Duodenal mucosa (tissue), 2 donors: ENCODE data around the gene EP400.
"Not testable (repeated sequence)": the region's sequence is repeated elsewhere in the genome, so short reads cannot be mapped to it uniquely, and the experiment has no call there.

Experiments
- H3K27ac ChIP-seq: one replicate; pipeline ENCODE4 v1.7.0; 2013; ENCODE audit warnings: low read depth, low read length
- H3K27me3 ChIP-seq, 2 donors: one replicate each; pipeline ENCODE4 v1.7.0; 2013; ENCODE audit warnings: low read length in 2 of 2, control low read depth in 1 of 2; ENCODE audit not compliant: insufficient read depth in 2 of 2, control insufficient read depth in 1 of 2
- H3K36me3 ChIP-seq, 2 donors: one replicate each; pipeline ENCODE4 v1.7.0; 2013; ENCODE audit warnings: low read length in 2 of 2, control low read depth in 1 of 2; ENCODE audit not compliant: insufficient read depth in 2 of 2, control insufficient read depth in 1 of 2
- H3K4me1 ChIP-seq, 2 donors: one replicate each; pipeline ENCODE4 v1.7.0; 2013; ENCODE audit warnings: low read length in 2 of 2, control low read depth in 1 of 2; ENCODE audit not compliant: insufficient read depth in 2 of 2, control insufficient read depth in 1 of 2
- H3K4me3 ChIP-seq, 2 donors: one replicate each; pipeline ENCODE4 v1.7.0; 2013; ENCODE audit warnings: low read length in 2 of 2, low read depth in 1 of 2
- H3K9ac ChIP-seq, 2 donors: one replicate each; pipeline ENCODE4 v1.7.0; 2013; ENCODE audit warnings: low read length in 2 of 2, low read depth in 1 of 2
- H3K9me3 ChIP-seq, 2 donors: one replicate each; pipeline ENCODE4 v1.7.0; 2013; ENCODE audit warnings: low read length in 2 of 2, control low read depth in 1 of 2; ENCODE audit not compliant: control insufficient read depth in 1 of 2

The EP400 gene

GRCh38 chr12:132099739-132100138 lies 150.0 kb downstream of the EP400 start:
- Histone ChIP-seq H3K9ac (no peak overlapping the region), H3K4me3 (no peak overlapping the region), H3K4me1 (no peaks in the 10 kb centered on the region), H3K27me3 (no peaks in the 10 kb centered on the region), H3K27ac (no peak overlapping the region), H3K9me3 (no peaks in the 10 kb centered on the region), H3K36me3 (peaks cover 7 to 23% of the 10 kb centered on the region in 2 donors)

- Histone ChIP-seq H3K9ac (no peak overlapping the region), H3K27ac (no peak overlapping the region), H3K4me1 (no peaks in the 10 kb centered on the region), H3K9me3 (no peaks in the 10 kb centered on the region), H3K4me3 (no peak overlapping the region), H3K36me3 (peaks cover 10 to 28% of the 10 kb centered on the region in 2 donors), H3K27me3 (no peaks in the 10 kb centered on the region)
Measured at GRCh38 chr12:132100306-132101065, 150.7 kb downstream of the EP400 start.

- no peak overlapping the region for H3K4me3 ChIP-seq
- H3K9me3 ChIP-seq: no peaks in the 10 kb centered on the region
- H3K9ac ChIP-seq: no peak overlapping the region
- no peaks in the 10 kb centered on the region for H3K4me1 ChIP-seq
- no peaks in the 10 kb centered on the region for H3K27me3 ChIP-seq
- H3K36me3 ChIP-seq: peaks cover 10 to 20% of the 10 kb centered on the region in 2 donors
- H3K27ac ChIP-seq: no peak overlapping the region
Measured at GRCh38 chr12:132102297-132102696, 152.6 kb downstream of the EP400 start.

GRCh38 chr12:132103072-132103471 lies 153.3 kb downstream of the EP400 start:
- H3K27ac ChIP-seq, H3K4me3 ChIP-seq, H3K9ac ChIP-seq, H3K4me1 ChIP-seq, H3K27me3 ChIP-seq, H3K9me3 ChIP-seq: not testable (repeated sequence)
- H3K36me3 ChIP-seq: peaks cover 11 to 21% of the 10 kb centered on the region in 2 donors

- Histone ChIP-seq H3K27me3 (no peaks in the 10 kb centered on the region), H3K36me3 (peaks cover 14 to 28% of the 10 kb centered on the region in 2 donors), H3K4me1 (no peaks in the 10 kb centered on the region), H3K4me3 (no peak overlapping the region), H3K27ac (no peak overlapping the region), H3K9ac (no peak overlapping the region), H3K9me3 (no peaks in the 10 kb centered on the region)
Measured at GRCh38 chr12:132103542-132104308, 154.0 kb downstream of the EP400 start.

GRCh38 chr12:132105467-132105866 lies 155.7 kb downstream of the EP400 start:
- peaks cover 11 to 27% of the 10 kb centered on the region in 2 donors for H3K36me3 ChIP-seq
- no peak overlapping the region for H3K4me3 ChIP-seq
- no peaks in the 10 kb centered on the region for H3K4me1 ChIP-seq
- H3K27ac ChIP-seq: no peak overlapping the region
- no peak overlapping the region for H3K9ac ChIP-seq
- no peaks in the 10 kb centered on the region for H3K9me3 ChIP-seq
- H3K27me3 ChIP-seq: no peaks in the 10 kb centered on the region

GRCh38 chr12:132106921-132107320 lies 157.2 kb downstream of the EP400 start:
- H3K9ac ChIP-seq: no peak overlapping the region
- H3K4me1 ChIP-seq: no peaks in the 10 kb centered on the region
- peaks cover 14 to 33% of the 10 kb centered on the region in 2 donors for H3K36me3 ChIP-seq
- H3K9me3 ChIP-seq: no peaks in the 10 kb centered on the region
- no peak overlapping the region for H3K4me3 ChIP-seq
- no peaks in the 10 kb centered on the region for H3K27me3 ChIP-seq
- H3K27ac ChIP-seq: no peak overlapping the region

- H3K27ac ChIP-seq: no peak overlapping the region
- H3K27me3 ChIP-seq: no peaks in the 10 kb centered on the region
- no peak overlapping the region for H3K9ac ChIP-seq
- no peak overlapping the region for H3K4me3 ChIP-seq
- peaks cover 14 to 38% of the 10 kb centered on the region in 2 donors for H3K36me3 ChIP-seq
- H3K9me3 ChIP-seq: no peaks in the 10 kb centered on the region
- no peaks in the 10 kb centered on the region for H3K4me1 ChIP-seq
Measured at GRCh38 chr12:132108211-132108832, 158.6 kb downstream of the EP400 start.

- H3K27me3 ChIP-seq: no peaks in the 10 kb centered on the region
- no peaks in the 10 kb centered on the region for H3K9me3 ChIP-seq
- H3K9ac ChIP-seq: no peak overlapping the region
- H3K27ac ChIP-seq: no peak overlapping the region
- H3K36me3 ChIP-seq: peaks cover 17 to 50% of the 10 kb centered on the region in 2 donors
- no peak overlapping the region for H3K4me3 ChIP-seq
- no peaks in the 10 kb centered on the region for H3K4me1 ChIP-seq
Measured at GRCh38 chr12:132109741-132110140, 160.0 kb downstream of the EP400 start.

GRCh38 chr12:132110677-132111076 lies 160.9 kb downstream of the EP400 start:
- H3K27me3 ChIP-seq: no peaks in the 10 kb centered on the region
- H3K27ac ChIP-seq: no peak overlapping the region
- H3K36me3 ChIP-seq: peaks cover 18 to 53% of the 10 kb centered on the region in 2 donors
- H3K4me1 ChIP-seq: no peaks in the 10 kb centered on the region
- H3K9me3 ChIP-seq: no peaks in the 10 kb centered on the region
- no peak overlapping the region for H3K4me3 ChIP-seq
- no peak overlapping the region for H3K9ac ChIP-seq
